Measurements from ENCODE around the gene HOXA10.

- TF ChIP-seq CTCF (IDR thresholded peaks at IDR 0.05; ENCODE audit: low read depth, low read length) (no peak), POLR2A (IDR thresholded peaks at IDR 0.05; ENCODE audit: extremely low read depth, insufficient read length) (no peak), MAX (IDR thresholded peaks at IDR 0.05; ENCODE audit: low read depth, low read length) (no peak), MYC (IDR thresholded peaks at IDR 0.05; ENCODE audit: low read depth, low read length) (no peak)
These were observed 38.6 kb upstream of the HOXA10 start for GRCh38 chr7:27212497-27213432.
